Vagina (tissue), 2 donors: ENCODE data around the gene PDIK1L.

Source experiments
- POLR2A ChIP-seq, 2 donors: fragments of 450-650 bp; IDR thresholded peaks; one replicate each; pipeline ENCODE4 v1.6.1; 2017; ENCODE audit warnings: antibody characterized with exemption in 2 of 2, mild to moderate bottlenecking in 2 of 2, moderate library complexity in 2 of 2
- TF ChIP-seq, protein P1 (sequence below), 3 experiments: fragments of 450-650 bp in 2 of 3; fragments of 200-600 bp in 1 of 3; sonication (generic) in 1 of 3; IDR thresholded peaks; one replicate each; pipeline ENCODE4 v1.5.1; 2017 to 2019; ENCODE audit warnings: antibody characterized with exemption in 3 of 3, mild to moderate bottlenecking in 2 of 3, moderate library complexity in 2 of 3

GRCh38 chr1:26090893-26091292 lies 20.7 kb upstream of the PDIK1L start:
- TF ChIP-seq, protein P1, sequence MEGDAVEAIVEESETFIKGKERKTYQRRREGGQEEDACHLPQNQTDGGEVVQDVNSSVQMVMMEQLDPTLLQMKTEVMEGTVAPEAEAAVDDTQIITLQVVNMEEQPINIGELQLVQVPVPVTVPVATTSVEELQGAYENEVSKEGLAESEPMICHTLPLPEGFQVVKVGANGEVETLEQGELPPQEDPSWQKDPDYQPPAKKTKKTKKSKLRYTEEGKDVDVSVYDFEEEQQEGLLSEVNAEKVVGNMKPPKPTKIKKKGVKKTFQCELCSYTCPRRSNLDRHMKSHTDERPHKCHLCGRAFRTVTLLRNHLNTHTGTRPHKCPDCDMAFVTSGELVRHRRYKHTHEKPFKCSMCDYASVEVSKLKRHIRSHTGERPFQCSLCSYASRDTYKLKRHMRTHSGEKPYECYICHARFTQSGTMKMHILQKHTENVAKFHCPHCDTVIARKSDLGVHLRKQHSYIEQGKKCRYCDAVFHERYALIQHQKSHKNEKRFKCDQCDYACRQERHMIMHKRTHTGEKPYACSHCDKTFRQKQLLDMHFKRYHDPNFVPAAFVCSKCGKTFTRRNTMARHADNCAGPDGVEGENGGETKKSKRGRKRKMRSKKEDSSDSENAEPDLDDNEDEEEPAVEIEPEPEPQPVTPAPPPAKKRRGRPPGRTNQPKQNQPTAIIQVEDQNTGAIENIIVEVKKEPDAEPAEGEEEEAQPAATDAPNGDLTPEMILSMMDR (IDR thresholded peaks at IDR 0.05) = no peak
- TF ChIP-seq POLR2A (IDR thresholded peaks at IDR 0.05) = no peak
